Prostate gland (tissue), 2 donors: Measurements from ENCODE around the gene FDXACB1. TPM values are rescaled to one million over a fixed set of nuclear protein-coding genes. Genes with fewer than 3 reads are reported as not detected.

Source experiments
- DNase-seq: peaks from one replicate; pipeline ENCODE4 v3.0.0-alpha.2; 2019; ENCODE audit warnings: low spot score
- H3K27ac ChIP-seq, 2 donors: fragments of 200-600 bp; sonication (generic); 2 replicates each; pipeline ENCODE4 v1.5.1; 2017 to 2019
- H3K27me3 ChIP-seq: fragments of 200-600 bp; sonication (generic); replicated peaks from 2 replicates; pipeline ENCODE4 v1.5.1; 2019; ENCODE audit not compliant: insufficient read depth
- H3K36me3 ChIP-seq, 2 donors: fragments of 200-600 bp; sonication (generic); 1 replicate in 1 of 2; 2 replicates in 1 of 2; pipeline versions ENCODE4 v1.5.1 to v1.8.1; 2017 to 2019
- H3K4me1 ChIP-seq: fragments of 200-600 bp; sonication (generic); replicated peaks from 2 replicates; pipeline ENCODE4 v1.5.1; 2019
- H3K4me3 ChIP-seq, 2 donors: fragments of 200-600 bp; sonication (generic); 2 replicates each; pipeline ENCODE4 v1.5.1; 2017 to 2019
- H3K9me3 ChIP-seq: fragments of 200-600 bp; sonication (generic); 2 replicates; pipeline ENCODE4 v1.5.1; 2017
- CTCF ChIP-seq, 4 experiments: fragments of 200-600 bp in 2 of 4; fragments of 450-650 bp in 2 of 4; sonication (generic) in 2 of 4; IDR thresholded peaks; 1 replicate in 3 of 4; 2 replicates in 1 of 4; pipeline ENCODE4 v1.5.1; 2016 to 2019; ENCODE audit warnings: antibody characterized with exemption in 4 of 4, mild to moderate bottlenecking in 2 of 4, moderate library complexity in 2 of 4
- POLR2A ChIP-seq: fragments of 450-650 bp; IDR thresholded peaks from one replicate; pipeline ENCODE4 v1.6.1; 2016; ENCODE audit warnings: antibody characterized with exemption, mild to moderate bottlenecking
- POLR2AphosphoS5 ChIP-seq: sonication (generic); formaldehyde crosslinking; IDR thresholded peaks from one replicate; pipeline ENCODE4 v1.6.1; 2017; ENCODE audit warnings: antibody characterized with exemption
- WGBS: methylation state at CpG from one replicate; pipeline ENCODE4 v1.1.5; 2018; 5-methylcytosine and 5-hydroxymethylcytosine counted together
- intact Hi-C: fragments of 100-400 bp; cut with DNase I; formaldehyde crosslinking; loops from one replicate; pipeline ENCODE4 v1.14.2; 2022
- total RNA-seq, 2 donors: library from RNA; depleted of rRNA; stranded (reverse); fragments of >200 nt; gene quantifications; one replicate each; pipeline ENCODE4 v1.1.0, GENCODE V29; 2016

The FDXACB1 gene
- total RNA-seq, 2 donors from 2014 or later: 2.7 to 7.6 TPM

GRCh38 chr11:111909378-111909777 lies 30.4 kb upstream of the FDXACB1 start:
- H3K4me3 ChIP-seq: no peak overlapping the region
- no peaks in the 10 kb centered on the region for H3K9me3 ChIP-seq
- no peak for DNase-seq
- peak overlapping the region; percentile 92 to 95 for H3K27ac ChIP-seq
- WGBS: 54% methylated on average over 5 of the region's 5 CpGs
- intact Hi-C loops: no loop called here
- no peaks in the 10 kb centered on the region for H3K36me3 ChIP-seq
- H3K4me1 ChIP-seq: peaks cover 14% of the 10 kb centered on the region
- TF ChIP-seq CTCF (IDR thresholded peaks at IDR 0.05) (no peak), POLR2AphosphoS5 (no peak), POLR2A (no peak)
- no peaks in the 10 kb centered on the region for H3K27me3 ChIP-seq

DNA sequence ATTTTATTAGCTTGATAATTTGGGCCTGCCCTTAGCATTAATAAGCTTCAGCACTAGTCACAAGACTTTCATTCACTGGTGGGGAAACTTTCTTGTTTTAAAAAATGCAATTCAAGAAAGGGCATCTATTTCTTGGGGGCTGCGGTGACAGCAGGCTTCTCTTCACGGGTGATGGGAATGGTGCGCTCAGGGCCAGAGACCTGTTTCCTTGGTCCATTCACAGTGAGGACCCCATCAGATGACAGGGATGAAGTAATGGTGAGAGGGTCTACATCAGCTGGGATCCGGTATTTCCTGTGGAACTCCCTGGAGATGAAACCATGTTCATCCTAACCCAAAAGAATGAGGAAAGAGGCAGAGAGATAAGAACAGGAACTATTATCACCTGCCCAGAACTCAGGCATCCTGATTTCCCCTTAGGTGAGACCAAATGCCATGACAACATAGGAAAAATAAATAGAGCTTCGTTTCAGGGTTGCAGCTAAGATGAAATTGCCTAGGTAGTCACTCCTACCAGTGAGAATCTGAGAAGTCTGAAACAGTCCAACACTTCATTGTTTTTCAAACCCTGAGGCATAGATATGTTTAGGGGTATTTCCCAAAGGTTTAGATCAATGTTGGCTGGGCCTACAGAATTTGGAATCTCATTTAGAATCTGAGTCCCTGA lies 29.8 kb upstream of the FDXACB1 start:
- no peaks in the 10 kb centered on the region for H3K36me3 ChIP-seq
- H3K9me3 ChIP-seq: no peaks in the 10 kb centered on the region
- no peaks in the 10 kb centered on the region for H3K27me3 ChIP-seq
- DNase-seq: no peak
- intact Hi-C loops: no loop called here
- no peak for TF ChIP-seq POLR2AphosphoS5
- TF ChIP-seq CTCF (IDR thresholded peaks at IDR 0.05): no peak
- TF ChIP-seq POLR2A: no peak
- H3K4me3 ChIP-seq: no peak overlapping the region
- 75% methylated on average over 5 of the region's 5 CpGs for WGBS
- peaks cover 8% of the 10 kb centered on the region for H3K4me1 ChIP-seq
- peak overlapping the region in 1 of 2 donors; percentile 95 for H3K27ac ChIP-seq

DNA sequence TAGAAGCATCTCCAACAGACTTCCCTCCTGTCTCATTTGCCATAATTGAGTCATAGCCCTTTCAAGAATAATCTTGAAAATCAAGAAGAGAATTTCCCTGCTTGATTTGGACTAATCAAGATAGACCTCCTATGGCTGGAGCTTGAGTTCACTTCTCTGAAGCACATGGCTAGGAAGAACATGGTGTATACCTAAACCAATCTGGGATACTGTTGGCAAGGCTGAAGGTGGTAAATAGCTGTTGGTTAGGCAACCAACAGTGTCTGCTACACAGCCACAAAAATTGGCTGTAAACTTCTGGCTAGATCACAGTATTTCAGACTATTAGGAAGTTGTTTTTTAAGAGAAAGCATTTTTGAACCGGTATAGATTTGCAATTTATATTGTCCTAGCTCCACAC lies 27.7 kb upstream of the FDXACB1 start:
- no peak for DNase-seq
- H3K4me1 ChIP-seq: no peaks in the 10 kb centered on the region
- H3K27me3 ChIP-seq: no peaks in the 10 kb centered on the region
- no peaks in the 10 kb centered on the region for H3K36me3 ChIP-seq
- intact Hi-C loops: no loop called here
- H3K9me3 ChIP-seq: no peaks in the 10 kb centered on the region
- no peak overlapping the region for H3K27ac ChIP-seq
- TF ChIP-seq POLR2A: no peak
- TF ChIP-seq POLR2AphosphoS5: no peak
- no peak for TF ChIP-seq CTCF (IDR thresholded peaks at IDR 0.05)
- no peak overlapping the region for H3K4me3 ChIP-seq
- 82% methylated on average over 1 of the region's 1 CpG for WGBS

DNA sequence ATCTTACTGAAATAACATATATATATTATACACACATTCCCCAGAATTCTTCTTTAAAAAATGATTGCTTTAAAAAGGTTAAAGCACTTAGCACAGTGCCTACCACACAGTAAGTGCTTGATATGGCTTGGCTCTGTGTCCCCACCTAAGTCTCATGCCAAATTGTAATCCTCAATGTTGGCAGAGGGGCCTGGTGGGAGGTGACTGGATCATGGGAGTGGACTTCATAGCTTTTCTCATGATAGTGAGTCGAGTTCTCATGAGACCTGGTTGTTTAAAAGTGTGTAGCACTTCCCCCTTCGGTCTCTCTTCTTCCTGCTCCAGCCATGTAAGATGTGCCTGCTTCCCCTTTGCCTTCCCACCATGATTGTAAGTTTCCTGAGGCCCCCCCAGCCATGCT lies 26.4 kb upstream of the FDXACB1 start:
- no peaks in the 10 kb centered on the region for H3K36me3 ChIP-seq
- intact Hi-C loops: no loop called here
- H3K4me1 ChIP-seq: no peaks in the 10 kb centered on the region
- WGBS: 44% methylated on average over 2 of the region's 2 CpGs
- no peak overlapping the region for H3K4me3 ChIP-seq
- TF ChIP-seq POLR2AphosphoS5 (no peak), CTCF (IDR thresholded peaks at IDR 0.05) (no peak)
- H3K9me3 ChIP-seq: no peaks in the 10 kb centered on the region
- no peak for DNase-seq
- H3K27me3 ChIP-seq: no peaks in the 10 kb centered on the region
- no peak overlapping the region for H3K27ac ChIP-seq

- Histone ChIP-seq H3K9me3 (no peaks in the 10 kb centered on the region), H3K36me3 (no peaks in the 10 kb centered on the region), H3K4me1 (no peaks in the 10 kb centered on the region), H3K27me3 (no peaks in the 10 kb centered on the region), H3K27ac (no peak overlapping the region), H3K4me3 (no peak overlapping the region)
- no peak for TF ChIP-seq POLR2A
- no peak for TF ChIP-seq CTCF (IDR thresholded peaks at IDR 0.05)
- no peak for TF ChIP-seq POLR2AphosphoS5
- DNase-seq: no peak
- intact Hi-C loops: no loop called here
- 79% methylated on average over 2 of the region's 2 CpGs for WGBS
Observed at GRCh38 chr11:111886844-111887243, 7.9 kb upstream of the FDXACB1 start.
